ENCODE data around the gene PPIB.
A peak's percentile ranks its signal among the peaks of the same experiment; 100 is the strongest.

The PPIB gene

DNA sequence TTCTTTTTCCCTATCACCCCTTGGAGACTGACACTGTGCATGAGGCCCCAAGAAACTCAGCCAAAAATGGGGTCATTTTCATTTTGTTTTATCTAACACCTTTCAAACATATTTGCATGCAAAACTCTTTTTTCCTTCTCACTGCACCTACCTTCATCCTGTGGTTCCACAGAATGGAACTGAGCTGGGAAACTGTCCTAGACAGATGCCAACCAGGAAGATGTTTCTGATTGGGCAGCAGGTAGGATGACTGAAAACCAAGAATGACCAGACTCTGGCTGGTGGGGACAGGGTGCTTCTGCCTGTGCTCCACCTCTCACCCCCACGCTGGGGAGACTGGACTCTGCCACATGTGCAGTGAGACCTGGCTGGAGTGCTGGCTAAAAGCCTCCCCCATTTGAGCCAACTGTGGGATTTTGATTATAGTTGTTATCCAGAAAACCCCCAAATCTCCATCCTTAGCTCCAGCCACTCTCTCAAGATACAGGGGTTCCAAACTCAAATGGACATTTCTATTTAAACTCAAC lies 5.2 kb downstream of the PPIB start:
- DNase-seq: no peak

DNA sequence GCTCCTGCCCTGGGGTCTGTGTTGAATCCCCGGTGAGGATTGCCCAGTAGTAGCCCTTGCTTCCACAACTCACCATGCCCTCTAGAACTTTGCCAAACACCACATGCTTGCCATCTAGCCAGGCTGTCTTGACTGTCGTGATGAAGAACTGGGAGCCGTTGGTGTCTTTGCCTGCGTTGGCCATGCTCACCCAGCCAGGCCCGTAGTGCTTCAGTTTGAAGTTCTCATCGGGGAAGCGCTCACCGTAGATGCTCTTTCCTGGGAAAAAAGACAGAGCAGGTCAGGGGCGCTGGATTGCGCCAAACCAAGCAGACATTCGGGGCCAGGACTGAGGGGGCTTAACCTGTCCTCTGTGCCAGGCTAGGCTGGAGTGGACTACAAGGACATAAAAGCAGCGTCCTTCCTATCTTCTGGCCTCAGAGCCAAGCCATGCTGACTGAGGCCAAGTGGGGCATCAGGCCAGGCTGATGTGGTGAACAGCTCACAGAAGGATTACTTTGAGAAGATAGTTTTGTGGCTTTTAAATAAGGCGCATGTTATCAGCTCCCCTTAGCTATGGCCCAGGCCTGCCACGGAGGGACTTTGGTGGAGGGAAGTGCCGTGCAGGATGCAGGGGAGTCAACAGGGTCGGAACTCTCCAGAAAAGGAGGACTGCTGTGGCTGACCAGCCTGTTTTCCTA lies 6.0 kb downstream of the PPIB start:
- no peak for DNase-seq

DNA sequence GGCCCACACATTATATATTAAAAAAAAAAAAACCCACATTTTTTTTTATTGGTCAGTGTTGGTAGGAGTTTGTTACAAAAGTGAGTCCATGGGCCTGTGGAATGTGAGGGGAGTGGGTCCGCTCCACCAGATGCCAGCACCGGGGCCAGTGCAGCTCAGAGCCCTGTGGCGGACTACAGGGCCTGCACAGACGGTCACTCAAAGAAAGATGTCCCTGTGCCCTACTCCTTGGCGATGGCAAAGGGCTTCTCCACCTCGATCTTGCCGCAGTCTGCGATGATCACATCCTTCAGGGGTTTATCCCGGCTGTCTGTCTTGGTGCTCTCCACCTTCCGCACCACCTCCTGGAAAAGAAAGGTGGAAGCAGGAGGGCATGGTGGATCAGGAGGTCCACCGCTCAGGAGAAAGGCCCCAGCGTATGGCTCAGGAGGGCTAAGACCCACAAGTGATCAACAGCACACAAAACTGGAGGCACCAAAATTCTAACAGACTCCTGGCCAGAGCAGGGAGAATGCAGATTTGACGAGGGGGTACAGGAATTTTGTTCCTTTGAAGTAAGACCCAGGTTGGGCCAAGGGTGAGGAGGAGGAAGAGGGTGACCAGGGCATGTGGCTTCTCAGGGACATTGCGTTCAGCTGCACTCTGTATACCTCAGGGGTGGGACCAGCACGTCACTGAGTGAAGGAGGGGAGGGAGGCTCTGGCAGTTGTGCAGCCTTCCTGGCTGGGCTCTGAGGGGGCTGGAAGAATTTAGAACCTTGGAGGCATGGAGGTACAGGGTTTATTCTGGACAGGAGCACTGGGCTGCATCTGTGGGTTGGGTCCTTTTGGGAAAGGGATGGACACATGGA lies 6.8 kb downstream of the PPIB start:
- no peak for DNase-seq

DNA sequence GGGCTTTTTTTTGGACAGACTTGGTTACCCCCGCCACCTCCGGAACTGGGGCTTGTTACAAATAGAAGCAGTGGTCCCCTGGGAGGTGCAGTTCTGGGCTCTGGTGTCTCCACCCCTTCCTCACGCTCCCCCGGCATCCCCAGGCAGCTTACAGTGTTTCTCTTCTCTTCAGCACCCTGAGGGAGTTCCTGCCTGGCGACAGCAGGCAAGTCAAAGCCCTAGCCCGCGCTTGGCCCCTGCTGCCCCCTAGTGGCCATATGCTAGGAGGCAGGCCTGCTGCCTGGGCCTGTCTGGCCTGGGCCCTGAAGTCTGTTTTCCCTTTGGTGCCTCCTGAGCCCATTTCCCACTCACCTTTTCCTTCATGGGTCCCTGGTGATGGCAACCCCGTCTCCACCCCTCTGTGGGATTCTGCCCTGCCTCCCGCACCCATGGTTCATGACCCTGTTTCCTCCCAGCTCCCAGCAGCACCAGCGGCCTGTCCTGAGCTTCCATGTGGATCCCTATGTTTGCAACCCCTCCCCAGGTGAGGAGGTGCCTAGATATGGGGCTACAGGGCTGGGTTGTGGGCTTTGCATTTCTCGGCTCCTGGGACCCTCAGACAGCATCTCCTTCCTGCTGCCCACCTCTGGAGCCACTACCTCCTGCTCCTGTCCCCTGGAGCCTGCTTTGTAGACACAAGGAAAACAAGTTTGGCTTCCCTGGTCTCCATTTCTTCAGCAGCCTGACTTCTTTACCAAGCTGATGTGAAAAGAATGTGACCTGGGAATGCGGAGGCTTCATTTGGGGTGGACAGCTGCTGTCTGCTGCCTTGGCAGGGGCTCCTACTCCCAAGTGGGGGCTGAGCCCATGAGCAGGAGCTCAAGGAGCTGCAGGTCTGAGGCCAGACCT lies 9.1 kb downstream of the PPIB start:
- DNase-seq: peak; percentile 60

DNA sequence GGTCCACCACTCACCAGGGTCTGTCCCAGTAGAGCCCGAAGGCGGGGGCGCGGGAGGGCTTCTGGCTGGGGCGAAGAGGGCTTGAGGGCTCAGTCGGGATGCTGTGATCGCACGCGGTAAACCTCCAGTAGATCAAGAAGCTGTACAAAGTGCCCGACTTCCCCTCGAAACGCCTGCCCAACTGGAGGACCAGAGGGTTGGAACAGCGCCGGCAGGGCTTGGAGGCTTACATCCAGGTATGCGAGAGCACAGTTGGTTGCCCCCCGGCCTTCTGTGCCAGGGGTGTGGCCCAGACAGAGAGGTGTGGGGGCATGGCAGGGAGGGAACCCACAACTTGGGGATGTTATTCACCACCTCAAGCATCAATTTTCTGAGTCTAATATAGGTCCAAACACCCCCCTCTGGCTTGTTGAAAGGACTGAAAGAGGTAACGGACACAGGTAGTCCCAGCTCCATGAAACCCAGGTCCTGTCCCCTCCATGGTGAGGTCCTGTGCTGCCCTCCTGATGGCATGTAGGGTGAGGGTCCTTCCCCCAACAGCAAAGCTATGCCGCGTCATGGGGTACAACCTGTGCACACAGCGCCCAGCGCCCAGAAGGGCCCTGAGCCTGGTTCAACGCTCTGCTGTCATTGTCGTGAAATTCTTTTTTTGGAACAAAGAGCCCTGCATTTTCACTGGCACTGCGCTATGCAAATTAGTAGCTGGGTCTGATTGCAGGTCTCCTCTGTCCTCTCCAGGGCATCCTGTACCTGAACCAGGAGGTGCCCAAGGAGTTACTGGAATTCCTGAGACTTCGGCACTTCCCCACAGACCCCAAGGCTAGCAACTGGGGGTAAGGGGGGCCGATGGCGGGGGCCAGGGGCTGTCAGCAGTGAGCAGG lies 10.1 kb downstream of the PPIB start:
- no peak for DNase-seq

DNA sequence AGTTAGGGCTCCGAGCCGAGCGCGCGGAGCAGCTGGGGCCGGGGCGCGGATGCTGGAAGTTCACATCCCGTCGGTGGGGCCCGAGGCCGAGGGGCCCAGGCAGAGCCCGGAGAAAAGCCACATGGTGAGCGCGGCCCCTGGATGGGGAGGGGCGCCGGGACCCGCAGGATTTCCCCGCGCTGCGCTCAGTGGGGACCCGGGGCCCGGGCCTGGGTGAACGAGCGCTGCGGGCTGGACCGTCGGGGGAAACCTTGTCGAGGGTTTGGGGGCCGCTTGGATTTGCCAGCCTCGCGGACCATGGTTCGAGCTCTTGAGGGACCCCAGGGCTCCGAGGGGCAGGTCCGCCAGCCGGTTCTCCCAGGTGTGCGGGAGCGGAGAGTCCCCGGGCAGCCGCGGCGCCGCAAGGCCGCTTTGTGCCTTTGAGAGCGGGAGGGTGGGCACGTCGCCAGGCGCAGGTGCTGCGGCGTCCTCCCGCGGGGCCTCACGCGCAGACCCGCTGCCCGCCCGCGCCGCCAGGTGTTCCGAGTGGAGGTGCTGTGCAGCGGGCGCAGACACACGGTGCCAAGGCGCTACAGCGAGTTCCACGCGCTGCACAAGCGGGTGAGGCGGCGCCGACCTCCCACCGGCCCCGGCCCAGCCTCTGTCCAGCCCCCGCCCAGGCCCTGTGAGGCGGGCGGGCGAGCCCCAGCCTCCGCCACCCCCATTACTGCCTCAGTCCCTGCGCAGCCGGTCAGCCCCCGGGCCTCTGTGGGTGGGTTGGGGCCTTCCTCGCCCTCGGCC lies 10.9 kb downstream of the PPIB start, which contains the start of gene SNX22:
Gene SNX22 (plus strand): TSS at position 5 of the 780 bp plus-strand sequence. CDS start 45 bp downstream, at position 50.
- DNase-seq: no peak

DNA sequence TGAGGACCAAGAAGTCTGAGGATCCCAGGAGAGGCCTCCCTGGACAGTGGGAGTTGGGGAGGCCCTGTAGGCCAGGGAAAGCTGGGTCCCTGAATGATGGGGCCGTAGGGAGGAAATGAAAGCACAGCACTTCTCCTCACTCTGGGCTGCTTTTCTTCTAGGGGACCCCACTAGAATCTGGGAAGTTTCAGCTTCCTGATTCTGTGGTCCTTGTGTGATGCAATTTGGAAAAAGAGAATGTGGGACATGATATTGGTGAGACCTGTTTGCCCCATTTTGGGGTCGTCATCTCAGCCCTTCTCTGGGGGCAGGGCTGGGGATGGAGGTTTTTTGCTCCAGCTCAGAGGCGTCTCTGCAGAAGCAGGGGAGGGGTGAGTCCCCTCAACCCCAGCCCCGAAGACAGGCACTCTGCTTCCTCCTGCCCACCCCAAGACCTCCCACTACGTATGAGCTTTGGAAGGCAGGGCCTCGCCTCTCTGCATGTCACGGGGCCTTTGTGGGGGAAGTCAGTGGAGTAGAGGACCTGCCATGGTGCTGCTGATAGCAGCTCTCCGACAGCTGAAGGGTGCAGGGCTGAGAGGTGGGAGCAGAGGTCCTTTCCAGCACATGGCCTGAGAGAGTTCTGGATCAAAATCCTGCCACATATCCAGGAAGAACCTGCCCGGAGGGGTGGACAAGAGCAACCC lies 12.8 kb downstream of the PPIB start:
- DNase-seq: no peak

DNA sequence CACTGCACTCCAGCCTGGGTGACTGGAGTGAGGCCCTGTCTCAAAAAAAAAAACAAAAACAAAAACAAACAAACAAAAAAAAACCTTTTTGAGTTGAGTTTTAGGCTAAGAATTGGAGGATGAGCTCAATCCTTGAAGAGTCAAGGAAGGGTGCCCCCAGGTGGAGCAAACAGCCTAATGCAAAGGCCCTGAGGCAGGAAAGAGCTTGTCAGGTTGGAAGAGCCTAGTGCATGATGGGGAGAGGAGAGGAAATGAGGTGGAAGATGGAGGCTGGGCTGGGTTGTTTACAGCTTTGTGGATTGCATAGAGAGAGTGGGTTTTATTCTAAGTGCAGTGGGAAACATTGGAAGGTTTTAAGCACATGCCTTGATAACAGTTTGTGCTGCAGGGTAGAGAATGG lies 13.4 kb downstream of the PPIB start:
- no peak for DNase-seq

DNA sequence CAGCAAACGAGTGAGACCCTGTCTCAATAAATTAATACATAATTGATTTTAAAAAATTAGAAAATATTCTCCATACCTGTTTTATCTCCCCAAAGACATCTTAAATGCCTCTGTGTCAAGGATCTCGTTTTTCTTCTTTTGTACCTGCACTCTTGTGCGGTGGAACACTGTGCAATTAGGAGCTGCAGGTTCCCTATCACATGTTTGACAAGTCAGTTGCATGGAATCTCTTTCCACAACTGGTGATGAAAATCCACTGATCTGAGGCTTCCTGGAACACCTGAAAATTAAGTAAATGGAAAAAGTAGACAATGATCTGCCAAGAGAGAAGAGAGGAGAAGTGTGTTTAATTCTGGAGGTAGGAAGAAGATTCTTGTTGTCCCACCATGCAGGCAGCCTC lies 14.2 kb downstream of the PPIB start:
- no peak for DNase-seq

DNA sequence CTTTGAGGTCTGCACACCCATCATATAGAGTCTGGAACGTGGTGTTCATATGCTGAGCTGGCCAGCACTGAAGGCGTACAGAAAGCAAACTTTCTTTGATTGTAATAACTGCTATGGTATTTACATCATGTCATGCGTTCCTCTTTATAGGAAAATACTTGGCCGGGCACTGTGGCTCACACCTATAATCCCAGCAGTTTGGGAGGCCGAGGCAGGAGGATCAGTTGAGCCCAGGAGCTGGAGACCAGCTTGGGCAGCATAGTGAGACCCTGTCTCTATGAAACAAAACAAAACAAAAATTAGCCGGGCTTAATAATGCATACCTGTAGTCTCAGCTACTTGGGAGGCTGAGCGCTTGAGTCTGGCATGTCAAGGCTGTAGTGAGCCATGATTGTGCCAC lies 14.7 kb downstream of the PPIB start:
- DNase-seq: no peak

DNA sequence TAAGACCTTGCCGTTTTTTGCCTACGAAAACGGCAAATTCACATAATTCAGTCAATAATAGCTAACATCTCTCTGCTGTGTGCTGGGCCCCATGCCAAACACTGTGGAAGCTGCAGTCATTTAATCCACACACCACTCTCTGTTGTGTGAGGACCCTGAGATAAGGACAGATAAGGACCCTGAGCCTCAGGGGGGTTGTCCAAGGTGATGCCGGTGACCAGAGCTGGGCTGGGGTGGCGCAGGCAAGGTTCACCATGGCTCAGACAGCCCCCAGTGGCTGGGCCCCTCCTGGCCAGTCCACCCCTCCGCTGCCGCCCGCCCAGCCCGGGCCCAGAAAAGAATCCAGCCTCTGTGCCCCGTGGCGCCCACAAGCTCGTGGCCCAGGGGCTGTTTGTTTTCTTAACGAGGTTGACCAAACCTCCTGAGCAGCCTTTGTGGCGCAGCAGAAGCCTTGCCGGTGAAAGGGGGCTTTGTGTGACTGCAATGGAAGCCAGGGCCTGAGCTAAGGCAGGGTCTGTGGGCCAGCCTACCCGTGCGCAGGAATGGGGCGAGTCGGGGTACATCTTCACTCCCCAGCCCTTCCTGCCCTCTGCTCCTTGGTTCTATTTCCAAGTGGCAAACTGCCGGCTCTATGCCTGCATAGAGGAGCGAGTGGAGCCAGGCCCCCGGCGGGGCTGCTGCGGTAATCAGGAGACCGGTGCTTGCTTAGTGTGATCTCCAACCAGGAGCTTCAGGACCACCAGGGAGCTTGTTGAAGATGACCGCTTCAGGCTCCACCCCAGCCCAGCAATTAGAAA lies 15.7 kb downstream of the PPIB start:
- no peak for DNase-seq

DNA sequence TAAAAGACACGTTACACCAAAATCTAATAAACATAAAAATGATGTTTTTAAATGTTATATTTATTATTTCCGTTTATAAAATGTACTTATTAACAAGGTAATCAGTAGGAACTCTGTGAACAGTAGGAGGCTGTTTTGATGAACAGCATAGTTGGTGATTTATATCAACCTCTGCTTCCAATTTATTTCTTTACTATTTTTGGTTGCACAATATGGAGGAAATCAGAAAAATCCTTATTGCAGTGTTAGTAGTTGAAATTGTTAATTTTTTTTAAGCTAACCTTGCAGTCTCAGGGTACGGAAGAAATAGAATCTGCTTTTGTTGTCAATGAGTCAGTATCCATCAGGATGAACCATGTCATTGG lies 16.3 kb downstream of the PPIB start:
- DNase-seq: no peak

DNA sequence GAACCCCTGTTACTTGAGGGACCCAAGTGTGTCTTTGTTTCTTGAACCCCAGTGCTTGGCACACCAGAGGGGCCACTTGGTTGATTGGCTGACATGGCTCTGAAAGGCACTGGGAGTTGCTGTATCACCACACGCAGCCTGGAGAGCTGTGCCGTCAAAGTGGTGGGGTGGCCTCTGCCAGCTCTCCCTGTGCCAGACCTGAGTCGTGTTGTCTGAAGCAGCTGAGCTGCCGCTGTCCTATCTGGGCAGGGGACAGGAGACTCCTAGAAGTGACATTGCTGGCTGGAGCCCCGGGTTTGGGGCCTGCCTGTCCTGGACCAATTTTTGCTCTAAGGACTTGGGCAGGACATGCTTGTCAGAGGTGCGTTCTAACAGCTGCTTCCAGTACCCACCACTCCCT lies 16.8 kb downstream of the PPIB start:
- DNase-seq: no peak

DNA sequence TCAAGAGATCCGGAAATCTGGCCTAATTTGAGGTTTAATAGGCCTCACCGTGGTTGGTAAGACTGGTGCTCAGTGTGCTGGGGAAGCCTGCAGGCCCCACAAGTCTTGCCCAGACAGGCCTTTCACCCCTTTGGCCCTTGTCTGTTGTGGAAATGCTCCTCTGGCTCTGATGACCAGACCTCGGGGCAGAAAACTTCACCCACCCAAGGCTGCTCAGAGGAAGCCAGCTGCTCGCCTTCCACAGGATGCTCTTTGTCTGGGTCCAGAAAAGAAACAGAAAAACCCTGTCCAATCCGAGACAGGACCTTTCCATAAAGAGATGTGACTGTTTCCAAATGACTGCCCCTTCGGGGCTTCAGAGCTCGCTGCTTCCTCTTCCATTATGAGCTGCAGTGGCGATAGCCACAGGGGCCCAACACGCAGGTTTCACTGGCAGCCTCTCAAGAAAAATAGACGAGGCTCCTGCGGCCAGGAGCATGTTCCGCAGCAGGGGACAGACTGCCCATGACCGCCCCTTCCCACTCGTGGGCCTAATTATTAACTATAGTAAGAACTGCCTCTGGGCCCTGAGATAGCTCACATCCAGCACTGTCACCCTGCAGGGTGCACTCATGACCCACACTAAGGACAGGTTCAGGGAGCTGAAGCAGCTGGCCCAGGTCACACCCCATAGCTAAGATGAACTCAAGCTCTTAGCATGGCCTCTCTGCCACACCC lies 18.1 kb downstream of the PPIB start:
- DNase-seq: no peak

DNA sequence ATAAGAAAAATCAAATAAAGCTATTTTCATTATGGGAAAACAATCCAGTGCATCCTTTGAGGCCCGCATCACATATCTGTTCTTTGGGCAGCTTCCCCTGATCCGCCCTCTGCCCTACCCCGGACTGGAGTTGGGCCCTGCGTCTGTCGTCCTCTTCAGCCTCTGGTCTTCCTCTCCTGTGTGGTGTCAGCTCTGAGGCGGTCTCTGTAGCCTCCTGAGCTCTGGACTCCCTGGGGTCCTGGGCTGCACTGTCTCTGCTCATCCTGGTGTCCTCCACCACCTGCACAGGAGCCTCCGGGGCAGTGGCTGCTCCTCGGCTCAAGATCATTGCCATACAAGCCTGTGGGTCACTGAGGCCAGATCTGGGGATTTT lies 18.6 kb downstream of the PPIB start:
- no peak for DNase-seq

DNA sequence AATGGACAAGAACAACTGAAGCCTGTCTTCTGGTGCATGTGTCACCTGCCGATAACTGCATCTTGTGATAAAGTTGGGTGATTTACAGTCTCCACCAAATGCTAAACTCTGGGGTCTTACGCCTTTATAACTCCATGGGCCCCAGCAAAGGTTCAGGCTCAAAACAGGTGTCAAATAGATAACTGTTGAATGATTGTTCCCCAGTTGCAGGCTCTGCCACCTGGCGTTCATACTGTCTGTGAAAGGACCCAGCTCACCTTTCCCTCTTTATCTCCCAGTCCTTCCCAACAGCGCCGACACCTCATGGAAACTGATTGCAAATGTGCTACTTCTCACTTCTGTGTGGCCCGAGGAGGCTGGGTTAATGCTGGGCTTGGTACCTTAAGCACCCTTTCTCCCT lies 19.5 kb downstream of the PPIB start:
- no peak for DNase-seq

DNA sequence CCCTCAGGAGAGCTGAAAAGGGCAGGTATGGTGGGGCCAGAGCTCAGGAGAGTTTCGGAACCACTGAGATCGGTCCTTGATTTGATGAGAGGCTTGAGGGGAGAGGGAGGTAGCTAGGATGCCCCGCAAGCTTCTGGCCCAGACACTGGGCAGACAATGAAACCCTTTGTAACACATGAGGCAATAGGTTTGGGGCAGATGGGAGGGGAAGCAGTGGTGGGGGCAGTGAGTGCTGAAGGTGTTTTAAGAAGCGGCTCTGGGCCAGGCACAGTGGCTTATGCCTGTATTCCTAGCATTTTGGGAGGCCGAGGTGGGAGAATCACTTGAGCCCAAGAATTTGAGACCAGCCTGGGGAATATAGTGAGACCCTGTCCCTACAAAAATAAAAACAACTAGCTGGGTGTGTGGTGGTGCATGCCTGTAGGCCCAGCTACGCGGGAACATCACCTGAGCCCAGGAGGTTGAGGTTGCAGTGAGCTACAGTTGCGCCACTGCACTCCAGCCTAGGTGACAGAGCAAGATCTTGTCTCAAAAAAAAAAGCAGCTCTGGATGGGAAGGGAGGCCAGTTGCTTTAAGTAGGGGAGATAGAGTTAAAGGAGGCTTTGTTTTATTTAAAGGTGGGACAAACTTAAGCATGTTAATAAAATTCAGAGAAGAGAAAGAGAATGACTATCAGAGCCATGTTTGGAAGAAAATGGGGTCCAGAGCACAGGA lies 20.9 kb downstream of the PPIB start:
- no peak for DNase-seq

DNA sequence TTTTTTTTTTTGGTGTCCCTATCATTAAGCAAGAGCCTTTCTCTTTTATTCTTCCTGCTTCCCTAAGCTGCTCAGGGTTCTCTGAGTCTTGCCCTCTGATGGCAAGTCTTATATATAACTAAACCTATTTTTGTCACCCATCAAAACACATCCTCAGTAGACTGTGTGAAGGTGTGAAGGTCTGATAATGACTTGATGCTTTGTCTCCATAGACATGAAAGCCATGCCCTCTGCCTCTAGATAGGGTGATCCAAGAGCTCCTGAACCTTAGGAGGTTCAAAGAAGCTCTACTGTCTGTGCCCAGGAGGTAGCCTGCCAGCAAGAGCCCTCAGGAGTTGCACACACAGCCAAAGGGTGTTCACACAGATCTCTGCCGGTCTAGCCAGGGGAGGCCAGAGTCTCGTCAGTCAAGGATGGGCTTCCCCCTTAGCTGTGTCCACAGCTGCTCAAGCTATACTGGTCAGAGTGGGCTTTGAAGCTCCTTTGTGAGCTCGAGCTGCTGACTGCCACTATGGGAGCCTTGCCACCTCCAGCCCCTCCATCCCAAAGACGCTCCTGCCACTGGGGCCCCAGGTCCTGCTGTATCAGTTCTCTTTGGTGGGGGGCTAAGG lies 24.4 kb downstream of the PPIB start:
- DNase-seq: no peak
